Neural progenitor cell (in vitro differentiated cells): Measurements from ENCODE around the gene MORN5.

Experiments used
- CTCF ChIP-seq: fragments of 200-600 bp; sonication (generic); IDR thresholded peaks from 2 replicates; pipeline ENCODE4 v1.5.1; 2017; ENCODE audit warnings: antibody characterized with exemption, mild to moderate bottlenecking
- EZH2 ChIP-seq: fragments of 200-600 bp; sonication (generic); IDR thresholded peaks from 2 replicates; pipeline ENCODE4 v1.6.1; 2017; ENCODE audit warnings: antibody characterized with exemption, mild to moderate bottlenecking, moderate library complexity
- EZH2phosphoT487 ChIP-seq: fragments of 200-600 bp; sonication (generic); IDR thresholded peaks from 2 replicates; pipeline ENCODE4 v1.6.1; 2017; ENCODE audit warnings: antibody characterized with exemption

GRCh38 chr9:122197426-122197825, 37.7 kb downstream of the MORN5 start:
- no peak for TF ChIP-seq EZH2
- TF ChIP-seq CTCF: no peak
- no peak for TF ChIP-seq EZH2phosphoT487
